ENCODE measurements around the gene GAS7. TPM values are rescaled to one million over a fixed set of nuclear protein-coding genes. Genes with fewer than 3 reads are reported as not detected.

GAS7 gene
- polyA plus RNA-seq, 1 donor (not counting 4 experiments of a cell fraction or from before 2014, with no cell fraction given): 0.10 TPM

GRCh38 chr17:10170233-10170632 lies 28.2 kb downstream of the GAS7 start:
- no peak overlapping the region for H3K27ac ChIP-seq (ENCODE audit: control insufficient read depth, insufficient read depth, low read length)
- no peak overlapping the region for H3K4me3 ChIP-seq (ENCODE audit: control insufficient read depth in 2 of 3, extremely low read depth in 1 of 3, insufficient read depth in 2 of 3, low read depth in 1 of 3, low read length in 3 of 3)
- H3K4me2 ChIP-seq (ENCODE audit: control insufficient read depth, extremely low read depth, insufficient read depth, low read depth, low read length): no peak overlapping the region
- H4K20me1 ChIP-seq (ENCODE audit: control insufficient read depth, extremely low read depth, insufficient read depth, low read length): no peaks in the 10 kb centered on the region
- dilution Hi-C loops (cut with MboI; ENCODE audit: extremely low pct_ligation_motif_present, low sequenced_read_pairs): no loop called here
- H2AFZ ChIP-seq (ENCODE audit: control insufficient read depth, low read length): no peak overlapping the region
- DNase-seq (ENCODE audit: low read depth, low spot score) (no peak), FAIRE-seq (no peak)
- TF ChIP-seq CTCF (optimal IDR thresholded peaks at IDR 0.05 in 1 of 3, IDR thresholded peaks at IDR 0.05 in 1 of 3, conservative IDR thresholded peaks at IDR 0.05 in 1 of 3; ENCODE audit: extremely low read depth in 1 of 3, insufficient read depth in 2 of 3, low read length in 3 of 3) (no peak), EZH2 (IDR thresholded peaks at IDR 0.05; ENCODE audit: low read length) (no peak)
- no peaks in the 10 kb centered on the region for H3K36me3 ChIP-seq (ENCODE audit: control insufficient read depth in 2 of 2, extremely low read depth in 1 of 2, insufficient read depth in 2 of 2, low read length in 2 of 2)
- H3K4me1 ChIP-seq (ENCODE audit: control insufficient read depth, extremely low read depth, insufficient read depth, low read length): peaks cover 8% of the 10 kb centered on the region
- no peaks in the 10 kb centered on the region for H3K79me2 ChIP-seq (ENCODE audit: control insufficient read depth, insufficient read depth, low read length)
- no peaks in the 10 kb centered on the region for H3K9me3 ChIP-seq (ENCODE audit: control insufficient read depth, low read depth, low read length)
- H3K9ac ChIP-seq (ENCODE audit: control insufficient read depth, extremely low read depth, insufficient read depth, low read length): no peak overlapping the region
- no peaks in the 10 kb centered on the region for H3K9me1 ChIP-seq (ENCODE audit: control insufficient read depth, extremely low read depth, insufficient read depth, low read length)
- no peaks in the 10 kb centered on the region for H3K27me3 ChIP-seq (ENCODE audit: control insufficient read depth, extremely low read depth, insufficient read depth, low read length)

GRCh38 chr17:10169290-10169689 lies 29.1 kb downstream of the GAS7 start:
- no peaks in the 10 kb centered on the region for H3K79me2 ChIP-seq (ENCODE audit: control insufficient read depth, insufficient read depth, low read length)
- H3K36me3 ChIP-seq (ENCODE audit: control insufficient read depth in 2 of 2, extremely low read depth in 1 of 2, insufficient read depth in 2 of 2, low read length in 2 of 2): no peaks in the 10 kb centered on the region

More at GRCh38 chr17:10169290-10169689, 29.1 kb downstream of the GAS7 start:
- no peaks in the 10 kb centered on the region for H3K9me3 ChIP-seq (ENCODE audit: control insufficient read depth, low read depth, low read length)
- peaks cover 8% of the 10 kb centered on the region for H3K4me1 ChIP-seq (ENCODE audit: control insufficient read depth, extremely low read depth, insufficient read depth, low read length)
- H3K9me1 ChIP-seq (ENCODE audit: control insufficient read depth, extremely low read depth, insufficient read depth, low read length): no peaks in the 10 kb centered on the region
- H3K9ac ChIP-seq (ENCODE audit: control insufficient read depth, extremely low read depth, insufficient read depth, low read length): no peak overlapping the region
- no peaks in the 10 kb centered on the region for H4K20me1 ChIP-seq (ENCODE audit: control insufficient read depth, extremely low read depth, insufficient read depth, low read length)
- no peak overlapping the region for H3K27ac ChIP-seq (ENCODE audit: control insufficient read depth, insufficient read depth, low read length)
- H2AFZ ChIP-seq (ENCODE audit: control insufficient read depth, low read length): no peak overlapping the region
- H3K4me3 ChIP-seq (ENCODE audit: control insufficient read depth in 2 of 3, extremely low read depth in 1 of 3, insufficient read depth in 2 of 3, low read depth in 1 of 3, low read length in 3 of 3): no peak overlapping the region
- FAIRE-seq (no peak), DNase-seq (ENCODE audit: low read depth, low spot score) (no peak)
- no peak overlapping the region for H3K4me2 ChIP-seq (ENCODE audit: control insufficient read depth, extremely low read depth, insufficient read depth, low read depth, low read length)
- dilution Hi-C loops (cut with MboI; ENCODE audit: extremely low pct_ligation_motif_present, low sequenced_read_pairs): no loop called here
- H3K27me3 ChIP-seq (ENCODE audit: control insufficient read depth, extremely low read depth, insufficient read depth, low read length): no peaks in the 10 kb centered on the region
- TF ChIP-seq EZH2 (IDR thresholded peaks at IDR 0.05; ENCODE audit: low read length): no peak
- no peak for TF ChIP-seq CTCF (optimal IDR thresholded peaks at IDR 0.05 in 1 of 3, IDR thresholded peaks at IDR 0.05 in 1 of 3, conservative IDR thresholded peaks at IDR 0.05 in 1 of 3; ENCODE audit: extremely low read depth in 1 of 3, insufficient read depth in 2 of 3, low read length in 3 of 3)

Measured in keratinocyte (primary cell).